Measurements from ENCODE around the gene KANSL3.

KANSL3 gene

DNA sequence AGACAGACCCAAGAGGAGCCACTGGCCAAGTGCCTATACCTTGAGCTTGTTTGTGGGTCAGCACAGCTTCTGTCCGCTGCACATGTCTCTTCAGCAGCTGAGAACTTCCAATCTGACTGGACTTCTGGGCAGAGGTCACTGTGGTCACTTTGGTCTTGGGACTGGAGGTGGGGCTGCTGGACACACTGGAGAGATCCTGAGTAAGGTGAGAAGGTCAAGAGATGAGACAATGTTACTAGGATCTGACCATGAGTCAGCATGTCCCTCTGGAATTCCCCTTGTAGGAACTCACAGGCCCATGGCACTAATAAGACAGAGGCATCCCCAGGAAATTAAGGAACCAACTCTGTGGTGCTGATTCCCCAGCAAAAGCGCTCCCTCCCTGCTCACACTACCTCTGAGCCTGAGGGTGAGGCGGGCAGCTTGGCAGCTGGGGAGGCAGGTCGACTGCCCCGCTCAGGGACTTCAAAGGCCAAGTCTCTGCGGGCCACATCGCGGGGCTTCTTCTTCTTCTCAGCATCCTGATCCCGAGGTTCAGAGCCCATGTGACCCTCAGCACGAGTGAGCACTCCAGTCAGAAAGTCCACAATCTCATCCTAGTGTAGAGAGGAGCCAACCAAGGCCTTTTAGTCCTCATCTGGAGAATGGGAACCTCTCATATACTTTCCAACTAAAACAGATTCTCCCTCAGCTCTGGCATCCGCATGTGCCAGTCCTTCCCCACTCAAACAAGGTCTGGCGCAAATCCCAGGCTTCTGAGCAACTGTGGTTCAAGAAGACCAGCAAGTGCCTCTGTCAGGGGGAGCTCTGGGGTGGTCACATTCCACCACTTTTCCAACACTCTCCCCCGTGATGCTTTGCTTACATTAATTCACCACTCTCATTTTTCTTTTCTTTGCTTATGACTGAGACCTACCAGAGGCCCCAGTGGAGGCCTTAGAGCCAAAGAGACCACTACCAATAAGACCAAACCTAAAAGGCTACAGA lies 29.4 kb downstream of the KANSL3 start:
- DNase-seq (ENCODE audit: low spot score) = no peak

DNA sequence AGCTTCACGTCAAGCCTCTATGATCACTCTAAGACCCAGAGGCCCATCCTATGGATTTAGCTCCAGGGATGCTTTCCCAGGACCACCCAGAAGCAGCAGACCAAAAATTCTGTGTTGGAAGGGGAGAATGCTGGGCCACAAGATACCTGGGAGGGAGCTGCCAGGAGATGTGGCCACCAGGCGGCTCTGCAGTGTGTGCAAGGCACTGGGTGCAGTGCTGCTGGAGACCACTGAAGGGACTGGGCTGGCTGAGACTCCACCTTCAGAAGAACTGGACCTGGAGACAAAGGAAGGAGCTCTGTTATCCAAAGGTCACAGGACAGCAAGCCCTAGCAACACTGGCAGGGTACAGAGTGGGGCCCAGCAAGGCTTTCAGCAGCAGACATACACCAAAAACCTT lies 34.0 kb downstream of the KANSL3 start:
- no peak for DNase-seq (ENCODE audit: low spot score)

DNA sequence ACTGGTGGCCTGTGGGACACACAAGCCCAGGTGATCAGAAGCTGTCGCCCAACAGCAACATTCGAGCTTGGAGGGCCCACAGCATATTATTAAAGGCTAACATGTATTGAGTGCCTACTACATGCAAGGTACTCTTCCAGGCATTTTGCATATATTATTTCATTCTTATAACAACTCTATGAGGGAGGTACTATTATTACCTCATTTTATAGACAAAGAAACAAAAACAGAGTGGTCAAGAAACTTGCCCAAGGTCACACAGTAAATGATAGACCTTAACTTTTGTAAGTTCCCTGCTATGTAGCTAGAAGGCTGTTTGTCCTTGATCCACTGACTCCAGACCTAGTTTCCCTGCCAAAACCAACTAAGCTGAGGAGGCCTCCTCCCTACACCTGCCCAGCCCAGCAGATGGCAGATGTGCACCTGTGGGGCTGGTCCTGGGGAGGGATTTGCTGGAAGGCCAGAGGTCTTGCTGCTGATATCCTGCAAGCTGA lies 35.7 kb downstream of the KANSL3 start:
- no peak for DNase-seq (ENCODE audit: low spot score)

DNA sequence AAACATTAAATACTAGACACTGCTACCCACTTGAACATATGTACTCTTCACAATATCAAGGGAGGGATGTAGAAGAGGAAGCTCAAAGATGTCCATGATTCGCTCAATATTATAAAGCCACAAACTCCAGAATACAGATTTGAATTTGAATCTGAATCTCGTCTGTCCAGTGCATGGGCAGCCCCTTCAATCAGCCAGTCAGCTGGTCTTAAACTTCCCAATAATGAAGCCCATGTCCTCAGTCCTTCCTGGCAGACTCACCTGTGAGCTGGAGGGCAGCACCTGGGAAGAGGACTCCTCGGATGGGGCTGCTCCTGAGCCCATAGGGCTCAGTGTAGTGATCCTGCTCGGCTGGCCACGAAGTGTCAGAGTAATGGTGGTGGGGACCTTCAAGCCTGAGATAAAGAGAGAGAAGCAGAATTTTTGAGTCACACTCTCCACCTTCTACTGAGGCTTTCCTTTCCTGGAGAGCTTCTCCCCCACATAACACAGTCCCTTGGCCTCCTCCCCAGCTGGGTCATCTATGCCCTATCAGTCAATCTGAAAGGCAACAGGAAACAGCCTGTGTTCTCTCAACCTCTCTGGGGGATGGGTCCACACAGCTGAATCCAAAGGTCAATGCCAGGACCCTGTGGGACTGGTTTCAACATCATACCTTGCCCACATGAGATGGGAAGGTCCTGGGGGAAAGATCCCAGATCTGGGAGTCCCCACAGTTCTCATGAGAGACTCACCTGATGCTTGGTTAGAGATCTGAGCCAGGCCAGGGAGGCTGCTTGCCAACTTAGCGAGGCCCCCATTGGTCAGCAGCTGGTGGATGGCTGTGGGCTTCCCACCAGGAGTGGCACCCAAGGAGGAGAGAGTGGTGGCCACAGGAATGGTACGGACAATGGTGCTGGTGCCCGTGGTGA lies 36.5 kb downstream of the KANSL3 start:
- DNase-seq (ENCODE audit: low spot score) = no peak

DNA sequence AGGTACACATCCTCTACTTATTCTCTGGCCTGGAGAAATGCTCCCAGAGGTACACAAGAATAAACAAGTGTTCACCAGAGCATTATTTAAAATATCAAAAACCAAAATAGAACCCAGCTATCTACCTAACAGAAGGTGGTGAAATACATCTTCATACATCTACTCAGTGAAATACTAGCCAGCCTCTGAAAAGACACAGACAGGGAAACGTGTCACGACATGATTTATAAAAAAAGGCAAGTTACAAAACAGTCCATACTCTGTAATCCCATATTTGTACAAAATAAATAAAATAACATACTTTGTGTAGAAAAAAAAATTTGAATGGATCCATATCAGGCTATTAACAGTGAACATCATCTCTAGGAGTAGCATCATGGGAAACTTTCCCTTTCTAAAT lies 38.2 kb downstream of the KANSL3 start:
- no peak for DNase-seq (ENCODE audit: low spot score)

DNA sequence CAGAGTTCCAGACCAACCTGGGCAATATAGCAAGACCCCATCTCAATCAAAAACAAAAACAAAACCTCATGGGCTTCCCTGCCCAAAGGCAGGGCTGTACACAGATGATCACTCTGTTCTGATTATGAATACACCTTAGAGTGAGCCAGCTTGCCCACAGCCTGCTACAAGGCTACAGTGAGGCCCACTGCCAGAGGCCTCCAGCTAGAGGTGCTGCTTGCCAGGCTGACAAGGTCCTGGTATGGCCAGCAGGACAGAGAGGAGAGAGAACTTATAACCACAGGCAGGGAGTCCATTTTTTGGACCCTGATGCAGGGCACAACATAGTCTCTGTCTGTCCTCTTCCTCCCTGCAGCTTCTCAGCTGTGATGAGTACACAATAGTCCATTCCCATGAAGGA lies 41.5 kb downstream of the KANSL3 start:
- DNase-seq (ENCODE audit: low spot score) = no peak

- DNase-seq (ENCODE audit: low spot score) = no peak
Observed at GRCh38 chr2:96594691-96595152, 43.4 kb downstream of the KANSL3 start.

- no peak for DNase-seq (ENCODE audit: low spot score)
Observed at GRCh38 chr2:96594282-96594681, 43.8 kb downstream of the KANSL3 start.

GRCh38 chr2:96591494-96591893 lies 46.6 kb downstream of the KANSL3 start:
- no peak for DNase-seq (ENCODE audit: low spot score)

GRCh38 chr2:96591054-96591453 lies 47.1 kb downstream of the KANSL3 start:
- DNase-seq (ENCODE audit: low spot score) = no peak

DNA sequence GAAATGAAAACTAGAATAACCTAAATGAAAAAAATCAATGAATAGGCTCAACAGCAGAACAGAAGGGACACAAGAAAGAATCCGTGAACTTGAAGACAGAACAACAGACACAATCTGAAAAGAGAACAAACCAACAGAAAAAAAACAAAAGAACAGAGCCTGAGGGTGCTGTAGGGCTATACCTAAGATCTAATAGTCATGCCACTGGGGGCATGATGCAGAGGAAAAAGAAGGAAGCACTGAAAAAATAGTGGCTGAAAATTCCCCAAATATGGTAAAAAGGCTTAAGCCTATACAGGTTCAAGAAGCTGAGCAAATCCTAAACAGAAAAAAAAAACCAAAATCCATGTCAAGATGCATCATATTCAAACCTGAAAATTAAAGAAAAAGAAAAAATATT lies 50.3 kb downstream of the KANSL3 start:
- no peak for DNase-seq (ENCODE audit: low spot score)

DNA sequence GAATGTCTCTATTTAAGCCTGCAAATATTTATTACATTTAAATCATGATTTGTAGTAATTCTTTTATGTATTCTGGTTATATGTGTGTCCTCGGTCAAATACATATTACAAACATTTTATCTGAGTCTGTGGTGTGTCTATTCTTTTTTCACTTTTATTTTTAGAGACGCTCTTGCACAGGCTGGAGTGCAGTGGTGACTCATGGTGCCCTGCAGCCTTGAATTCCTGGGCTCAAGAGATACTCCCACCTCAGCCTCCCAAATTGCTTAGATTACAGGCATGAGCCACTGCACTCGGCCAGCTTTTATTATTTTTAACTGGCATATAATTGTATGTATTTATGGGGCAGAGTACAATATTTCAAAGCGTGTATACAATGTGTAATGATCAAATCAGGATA lies 54.1 kb downstream of the KANSL3 start:
- DNase-seq (ENCODE audit: low spot score) = no peak

DNA sequence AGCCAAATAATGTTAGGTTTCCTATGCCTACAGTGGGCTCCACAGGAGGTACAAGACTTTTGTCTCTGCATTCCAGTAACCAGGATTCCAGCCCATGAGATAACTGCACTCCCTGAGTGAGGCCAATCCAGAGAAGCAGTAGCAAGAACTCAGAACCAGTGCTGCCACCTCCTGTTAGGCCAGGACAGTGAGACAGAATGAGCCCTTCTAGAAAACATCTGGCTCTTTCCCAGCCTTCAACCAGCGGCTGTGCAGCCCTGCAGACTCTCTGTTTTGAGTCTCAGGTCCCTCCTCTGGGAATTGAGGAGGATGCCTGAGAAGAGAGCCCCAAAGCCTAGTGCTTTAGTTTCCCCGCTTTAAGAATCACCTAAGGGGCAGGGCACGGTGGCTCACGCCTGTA lies 57.3 kb downstream of the KANSL3 start:
- DNase-seq (ENCODE audit: low spot score) = no peak

DNA sequence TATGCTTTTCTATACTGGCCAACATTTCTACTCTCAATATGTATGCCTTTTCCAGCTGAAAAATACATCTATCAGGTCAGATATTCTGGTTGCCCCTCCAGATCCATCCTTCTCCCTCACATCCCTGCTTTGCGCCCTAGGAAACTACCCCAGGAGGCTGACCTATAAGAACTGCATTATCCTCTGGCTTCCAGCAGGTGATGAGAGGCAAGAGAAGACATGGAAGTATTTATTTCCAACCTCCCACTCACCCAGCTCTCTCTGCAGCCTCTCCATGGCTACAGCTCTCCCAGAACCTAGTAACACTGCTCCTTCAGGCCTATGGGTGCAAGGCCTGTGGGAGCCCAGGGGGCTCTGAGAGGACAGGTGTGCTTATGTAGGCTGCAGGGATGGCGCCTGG lies 58.7 kb downstream of the KANSL3 start:
- DNase-seq (ENCODE audit: low spot score) = no peak

DNA sequence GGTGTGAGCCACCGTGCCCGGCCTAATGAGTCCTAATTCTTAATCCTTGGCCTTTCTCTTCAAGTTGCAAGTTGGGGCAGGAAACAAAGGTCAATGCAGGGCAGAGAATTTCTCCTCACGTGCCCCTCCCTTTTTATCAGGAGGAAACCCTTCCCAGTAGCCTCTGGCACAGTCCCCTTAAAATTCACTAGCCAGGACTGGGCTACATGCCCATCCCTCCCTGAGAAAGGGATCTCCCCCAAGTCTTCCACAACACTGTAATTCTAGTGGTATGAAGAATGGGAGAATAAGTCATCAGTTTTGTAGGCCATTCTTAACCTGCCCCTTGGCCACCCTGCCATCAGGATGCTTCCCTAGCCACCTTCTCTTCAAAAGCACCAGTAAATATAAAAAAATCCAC lies 59.4 kb downstream of the KANSL3 start:
- DNase-seq (ENCODE audit: low spot score) = no peak

DNA sequence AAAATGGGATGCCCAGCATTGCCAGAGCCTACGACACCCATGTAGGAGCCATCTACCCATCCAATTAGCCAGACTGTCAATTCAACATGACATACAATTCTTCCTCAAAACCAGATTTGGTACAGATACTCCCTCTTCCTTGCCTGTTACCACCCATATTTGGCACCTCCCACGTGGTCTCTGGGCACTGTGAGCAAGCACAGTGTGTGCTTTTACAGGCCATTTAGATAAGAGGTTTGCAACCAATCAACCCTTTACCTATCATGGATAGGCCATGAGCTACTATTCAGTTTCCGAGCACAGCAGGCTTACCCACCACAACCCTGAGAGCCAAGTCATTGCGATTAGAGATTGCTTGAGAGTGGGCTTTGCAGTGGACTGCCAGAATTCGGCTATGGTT lies 60.6 kb downstream of the KANSL3 start:
- DNase-seq (ENCODE audit: low spot score) = no peak

- no peak for DNase-seq (ENCODE audit: low spot score)
Observed at GRCh38 chr2:96575785-96576456, 62.2 kb downstream of the KANSL3 start.

DNA sequence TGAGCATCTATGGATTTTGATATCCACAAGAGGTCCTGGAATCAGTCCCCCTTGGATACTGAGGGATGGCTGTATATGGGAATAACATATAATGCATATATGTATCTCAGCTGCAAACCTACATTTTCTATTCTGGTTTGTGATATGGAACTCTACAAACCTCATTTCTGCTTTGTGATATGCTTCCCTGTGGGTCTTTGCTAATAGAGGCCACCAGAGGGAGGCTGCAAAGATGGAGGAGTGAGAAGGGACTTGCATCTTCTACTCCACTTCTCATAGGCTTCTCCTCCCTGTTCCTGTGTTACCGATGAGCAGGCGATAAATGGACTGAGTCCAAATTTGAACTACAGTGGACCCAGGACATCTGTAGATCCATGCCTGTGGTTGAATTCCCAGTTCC lies 63.7 kb downstream of the KANSL3 start:
- DNase-seq (ENCODE audit: low spot score) = no peak

GRCh38 chr2:96568094-96568493 lies 70.0 kb downstream of the KANSL3 start:
- DNase-seq (ENCODE audit: low spot score) = no peak

- DNase-seq (ENCODE audit: low spot score) = no peak
Observed at GRCh38 chr2:96565111-96565510, 73.0 kb downstream of the KANSL3 start.

DNA sequence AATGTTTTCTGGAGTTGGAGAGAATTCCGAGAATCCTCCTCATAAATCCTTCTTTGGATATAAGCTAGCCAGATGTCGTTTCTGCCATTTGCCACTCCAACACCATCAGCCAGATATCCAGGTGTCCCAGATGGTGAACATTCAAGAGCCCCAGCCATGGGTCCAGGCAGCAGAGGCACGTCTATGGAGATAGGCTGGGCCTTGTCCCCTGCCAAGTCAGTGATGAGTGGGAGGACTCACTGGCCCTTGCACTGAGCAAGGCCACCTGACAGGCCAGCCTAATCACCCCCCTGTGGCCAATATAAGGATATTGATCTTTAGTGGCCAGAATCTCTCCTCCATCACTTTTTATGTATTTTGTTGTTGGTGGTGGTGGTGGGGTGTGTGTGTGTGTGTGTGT lies 73.5 kb downstream of the KANSL3 start:
- no peak for DNase-seq (ENCODE audit: low spot score)

DNA sequence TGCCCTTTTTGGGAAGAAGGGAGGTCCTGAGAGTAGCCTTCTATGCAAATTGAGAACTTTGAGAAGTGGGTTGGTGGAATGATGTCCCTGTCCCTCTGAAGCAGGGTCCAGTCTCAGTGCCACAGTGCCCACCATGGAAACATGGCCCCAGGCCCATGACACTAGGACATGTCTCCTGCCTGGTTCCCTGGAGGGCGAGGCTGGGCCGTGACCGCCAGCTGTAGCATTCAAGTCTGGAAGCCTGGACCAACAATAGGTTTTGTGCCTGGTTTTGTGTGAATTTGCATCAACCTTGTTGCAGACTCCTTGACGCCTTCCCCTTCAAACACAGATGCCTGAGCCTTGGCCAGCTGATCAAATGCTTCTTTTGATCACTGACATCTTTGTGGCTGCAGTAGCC lies 74.1 kb downstream of the KANSL3 start:
- no peak for DNase-seq (ENCODE audit: low spot score)
